SH-SY5Y (cell line): ENCODE data around the gene C16orf89.

Experiments used
- GATA2 ChIP-seq: IDR thresholded peaks from 2 replicates; pipeline ENCODE4 v1.6.1; 2011; ENCODE audit warnings: mild to moderate bottlenecking, low read depth, low read length
- GATA3 ChIP-seq: IDR thresholded peaks from 2 replicates; pipeline ENCODE4 v1.6.1; 2011; ENCODE audit warnings: low read depth, mild to moderate bottlenecking, low read length, moderate library complexity

GRCh38 chr16:5028950-5029475 lies 36.7 kb downstream of the C16orf89 start:
- no peak for TF ChIP-seq GATA2
- TF ChIP-seq GATA3 = no peak
